GM19468 (cell line): ENCODE measurements around the gene TIMM13.

Experiments used
- ATAC-seq: cut with Tn5 transposase; IDR thresholded peaks from one replicate; pipeline ENCODE4 v1.9.1; 2021; ENCODE audit warnings: mild to moderate bottlenecking, moderate library complexity, moderate number of reproducible peaks; ENCODE audit not compliant: unreplicated experiment; ENCODE audit errors: extremely low read depth

The TIMM13 gene

DNA sequence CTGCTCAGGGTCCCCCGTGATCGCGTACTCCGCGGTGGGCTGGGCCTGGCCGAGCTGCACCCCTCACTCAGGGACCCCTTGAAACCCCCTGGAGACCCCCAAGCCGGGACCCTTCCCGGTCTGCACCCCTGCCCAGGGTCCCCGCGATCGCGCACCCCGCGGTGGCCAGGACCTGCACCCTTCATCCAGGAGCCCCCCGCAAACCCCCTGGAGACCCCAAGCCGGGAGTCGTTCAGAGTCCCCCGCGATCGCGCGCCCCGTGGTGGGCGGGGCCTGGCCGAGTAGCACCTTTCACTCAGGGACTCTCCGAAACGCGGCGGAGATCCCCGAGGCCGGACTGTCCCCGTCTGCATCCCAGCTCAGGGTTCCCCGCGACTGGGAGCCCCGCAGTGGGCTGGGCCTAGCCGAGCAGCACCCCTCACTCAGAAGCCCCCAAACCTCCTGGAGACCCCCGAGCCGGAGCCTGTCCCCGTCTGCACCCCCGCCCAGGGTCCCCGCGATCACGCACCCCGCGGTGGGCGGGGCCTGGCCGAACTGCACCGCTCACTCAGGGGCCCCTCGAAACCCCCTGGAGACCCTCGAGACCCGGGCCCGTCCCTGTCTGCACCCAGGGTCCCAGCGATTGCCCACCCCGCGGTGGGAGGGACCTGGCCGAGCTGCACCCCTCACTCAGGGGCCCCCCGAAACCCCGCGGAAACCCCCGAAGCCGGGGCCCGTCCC, 28.6 kb upstream of the TIMM13 start:
- no peak for ATAC-seq

DNA sequence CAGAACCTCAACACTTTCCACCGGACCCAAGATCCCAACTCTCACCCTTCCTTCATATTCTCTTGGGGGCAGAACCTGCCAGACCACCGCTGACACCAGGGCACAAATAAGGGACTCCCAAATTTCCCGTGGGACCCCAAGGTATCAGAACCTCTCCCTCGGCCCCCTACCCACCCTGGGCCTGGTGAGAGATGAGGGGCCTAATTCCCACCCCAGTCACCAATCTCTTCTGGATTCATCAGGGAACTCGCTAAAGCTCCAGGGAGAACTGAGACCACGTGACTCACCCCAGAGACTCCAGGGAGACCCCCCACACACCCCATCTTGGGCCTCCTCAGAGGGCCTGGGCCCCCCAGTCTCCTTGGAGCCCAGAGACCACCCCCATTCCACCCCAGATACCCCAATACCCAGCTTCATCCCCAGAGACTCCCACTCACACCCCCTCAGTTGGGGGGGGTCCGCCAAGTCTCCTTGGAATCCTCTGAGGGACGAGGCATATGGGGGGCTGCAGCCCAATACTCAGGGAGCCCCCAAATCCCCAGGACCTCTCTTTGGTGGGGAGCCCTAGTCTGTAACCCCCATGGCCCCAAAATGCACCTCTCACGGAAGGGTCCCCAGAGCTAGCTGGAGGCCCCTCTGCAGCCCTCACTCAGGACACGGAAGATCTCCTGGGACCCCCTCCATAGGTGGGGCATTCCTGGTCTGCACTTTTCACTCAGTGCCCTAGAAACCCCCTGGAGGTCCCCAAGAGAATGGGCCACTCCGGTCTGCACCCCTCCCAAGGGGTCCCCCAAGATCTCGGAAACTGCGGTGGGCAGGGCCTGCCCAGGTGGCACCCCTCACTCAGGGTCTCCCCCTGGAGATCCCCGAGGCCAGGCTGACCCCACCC, 27.8 kb upstream of the TIMM13 start:
- no peak for ATAC-seq

DNA sequence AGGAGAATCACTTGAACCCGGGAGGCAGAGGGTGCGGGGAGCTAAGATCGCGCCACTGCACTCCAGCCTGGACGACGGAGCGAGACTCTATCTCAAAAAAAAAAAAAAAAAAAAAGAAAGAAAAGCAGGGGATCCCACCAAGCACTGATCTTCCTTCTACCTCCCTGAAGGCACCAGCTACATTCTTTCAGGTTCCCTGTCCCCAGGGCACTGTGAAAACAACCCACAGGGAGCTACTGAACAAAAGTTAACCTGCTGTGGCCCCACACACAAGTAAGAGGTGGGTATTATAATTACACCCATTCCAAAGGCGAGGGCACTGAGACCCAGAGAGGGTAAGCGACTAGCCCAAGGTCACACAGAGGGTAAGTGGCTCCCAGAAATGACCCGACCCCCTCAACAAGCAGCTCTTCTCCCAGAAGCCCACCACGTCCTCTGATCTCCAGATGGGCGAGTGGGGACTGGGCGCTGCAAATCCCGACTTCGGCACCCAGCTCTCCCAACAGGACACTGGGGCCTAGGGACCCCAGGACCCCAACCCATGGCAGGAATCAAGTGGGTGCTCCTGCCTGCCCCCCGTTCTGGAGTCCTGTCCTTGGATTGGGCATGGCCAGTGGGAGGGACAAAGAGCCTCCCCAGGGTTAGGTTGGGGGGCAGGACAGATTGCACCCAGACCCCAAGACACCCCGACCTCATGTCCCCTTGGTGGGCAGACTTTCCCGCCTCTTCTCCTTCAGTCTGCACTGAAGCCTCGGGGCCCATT, 27.0 kb upstream of the TIMM13 start:
- no peak for ATAC-seq

DNA sequence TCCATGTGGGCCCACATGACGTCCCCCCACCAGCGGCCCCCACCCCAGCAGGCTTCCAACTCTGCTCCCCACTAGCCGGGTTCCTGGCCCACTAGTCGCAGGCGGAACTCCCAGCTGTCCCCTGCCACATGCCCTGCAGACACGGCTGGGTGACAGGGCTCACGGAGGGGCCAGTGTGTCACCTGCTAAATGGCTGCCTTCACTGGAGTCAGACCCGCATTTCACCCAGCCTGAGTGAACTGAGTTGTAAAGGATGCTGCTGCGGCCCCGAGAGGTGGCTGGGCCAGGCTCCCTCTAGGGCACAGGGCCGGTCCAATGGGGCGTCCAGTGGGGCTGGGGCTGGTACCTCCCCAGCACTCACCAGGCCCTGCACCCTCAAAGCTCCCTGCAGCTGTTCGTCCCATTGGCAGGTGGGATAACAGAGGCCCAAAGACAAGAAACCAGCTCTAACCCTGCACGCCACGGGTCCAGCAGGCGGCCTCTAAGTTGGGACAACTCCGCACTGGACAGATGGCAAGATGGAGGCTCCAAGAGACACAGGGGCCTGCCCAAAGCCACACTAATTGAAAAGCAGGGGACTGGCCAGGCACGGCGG, 26.1 kb upstream of the TIMM13 start:
- ATAC-seq: no peak

DNA sequence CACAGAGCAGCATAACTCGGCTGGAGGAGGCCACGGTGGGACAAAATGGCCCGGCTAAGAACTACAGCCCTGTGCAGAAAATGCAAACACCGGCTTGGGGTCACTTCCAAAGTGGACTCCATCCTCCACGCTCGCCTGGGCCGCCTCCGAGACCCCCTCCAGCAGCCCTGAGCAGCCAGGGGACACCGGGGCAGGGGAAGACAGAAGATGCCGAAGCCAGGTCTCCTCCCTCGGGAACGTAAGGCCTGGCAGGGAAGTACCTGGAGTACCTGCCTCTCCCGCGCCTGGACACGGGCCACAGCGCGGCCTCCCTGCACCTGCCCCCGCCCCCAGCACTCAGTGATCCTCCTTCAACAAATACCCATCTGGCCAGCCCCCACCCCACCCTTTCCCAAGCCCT, 24.4 kb upstream of the TIMM13 start:
- no peak for ATAC-seq

DNA sequence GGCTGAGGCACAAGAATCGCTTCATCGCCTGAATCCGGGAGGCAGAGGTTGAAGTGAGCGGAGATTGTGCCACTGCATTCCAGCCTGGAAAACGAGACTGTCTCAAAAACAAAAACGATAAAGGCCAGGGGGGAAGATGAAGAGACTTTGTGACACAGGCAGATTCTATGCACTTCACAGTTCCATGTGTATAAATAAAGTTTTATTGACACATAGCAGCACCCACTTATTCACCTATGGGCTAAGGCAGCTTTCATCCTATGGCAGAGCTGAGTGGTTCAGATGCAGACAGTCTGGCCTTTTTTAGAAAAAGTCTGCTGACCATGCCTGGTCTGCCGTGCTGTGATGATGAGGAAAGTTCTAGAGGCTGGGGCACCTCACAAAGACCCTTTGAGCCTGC, 23.8 kb upstream of the TIMM13 start:
- no peak for ATAC-seq

DNA sequence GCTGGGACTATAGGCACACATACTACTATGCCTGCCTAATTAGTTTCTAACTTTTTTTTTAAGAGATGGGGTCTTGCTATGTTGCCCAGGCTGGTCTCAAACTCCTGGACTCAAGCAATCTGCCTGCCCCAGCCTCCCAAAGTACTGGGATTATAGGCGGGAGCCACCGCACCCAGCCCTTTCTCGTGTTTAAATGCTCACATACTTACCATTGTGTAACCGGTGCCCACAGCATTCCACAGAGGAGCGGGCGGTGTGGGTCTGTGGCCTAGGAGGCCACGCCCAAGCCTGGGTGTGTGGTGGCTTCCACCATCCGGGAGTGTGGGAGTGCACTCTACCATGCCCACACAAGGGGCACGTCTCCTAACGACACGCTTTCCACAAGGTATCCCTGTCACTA, 21.6 kb upstream of the TIMM13 start:
- ATAC-seq: no peak

DNA sequence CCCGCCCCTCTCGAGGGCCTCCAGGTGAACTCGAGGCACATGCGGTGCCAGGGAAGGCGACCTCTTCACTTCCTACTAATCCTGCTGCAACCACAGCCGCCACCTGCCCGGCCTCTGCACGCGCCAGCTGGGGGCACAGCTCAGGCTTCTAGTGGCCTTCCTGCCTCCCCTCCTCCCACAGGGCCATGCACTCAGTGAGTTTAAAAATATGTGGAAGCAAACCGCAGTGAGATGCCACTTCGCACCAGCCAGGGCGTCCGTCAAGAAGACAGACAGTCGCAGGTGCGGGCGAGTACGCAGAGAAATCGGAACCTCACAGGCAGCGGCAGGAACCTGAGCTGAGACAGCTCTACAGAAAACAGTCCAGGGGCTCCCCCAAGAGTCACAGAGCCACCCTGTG, 19.0 kb upstream of the TIMM13 start:
- ATAC-seq: no peak

DNA sequence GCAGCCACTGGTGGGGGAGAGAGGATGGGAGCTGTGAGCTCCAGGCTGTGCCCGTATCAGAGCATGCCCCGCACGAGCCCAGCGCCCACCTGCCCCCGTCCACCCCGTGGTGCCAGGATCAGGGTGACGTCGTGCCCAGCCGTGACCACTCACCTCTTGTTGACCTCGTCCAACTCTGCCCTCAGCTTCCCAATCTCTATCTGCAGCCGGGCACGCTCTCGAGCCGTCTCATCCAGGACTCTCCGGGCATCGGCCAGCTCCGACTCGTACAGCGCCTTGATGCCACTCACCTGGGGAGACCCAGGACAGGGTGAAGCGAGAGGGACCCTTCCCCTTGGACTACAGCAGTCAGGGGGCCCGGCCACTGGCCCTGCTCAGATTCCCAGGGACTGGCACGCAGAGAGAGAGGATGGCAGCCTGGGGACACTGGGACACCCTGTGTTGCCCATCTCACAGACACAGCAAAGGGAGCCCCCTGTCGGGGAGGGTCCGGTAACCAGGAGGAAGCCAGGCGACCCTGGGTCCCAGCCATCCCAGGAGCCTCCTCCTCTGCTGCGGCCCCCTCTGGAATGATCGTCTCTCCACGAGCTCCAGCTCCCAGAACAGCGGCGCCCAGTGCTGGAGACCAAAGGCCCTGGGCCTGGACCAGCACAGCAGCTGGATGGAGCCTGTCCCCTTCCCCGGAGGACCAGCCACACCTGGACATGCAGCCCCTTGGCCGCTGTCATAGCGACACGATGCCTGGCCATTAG, 17.0 kb upstream of the TIMM13 start:
- no peak for ATAC-seq

DNA sequence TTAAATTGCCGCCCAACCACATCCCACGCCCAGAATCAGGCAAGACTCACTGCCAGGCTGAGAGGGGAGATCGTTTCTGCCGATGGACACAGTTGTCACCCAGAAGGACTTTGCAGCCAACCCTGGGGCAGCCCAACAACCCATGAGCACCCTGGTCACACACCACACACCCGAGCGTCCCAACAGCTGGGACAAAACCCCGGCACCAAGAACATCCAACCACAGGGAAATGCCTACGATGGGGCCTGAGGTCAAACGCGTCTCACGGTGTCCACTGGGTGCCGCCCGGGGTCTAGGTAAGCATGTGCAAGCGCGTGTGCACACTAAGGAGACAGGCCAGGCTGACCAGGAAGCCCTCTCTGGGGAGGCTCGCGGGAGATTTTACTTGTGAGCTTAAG, 16.4 kb upstream of the TIMM13 start:
- no peak for ATAC-seq

DNA sequence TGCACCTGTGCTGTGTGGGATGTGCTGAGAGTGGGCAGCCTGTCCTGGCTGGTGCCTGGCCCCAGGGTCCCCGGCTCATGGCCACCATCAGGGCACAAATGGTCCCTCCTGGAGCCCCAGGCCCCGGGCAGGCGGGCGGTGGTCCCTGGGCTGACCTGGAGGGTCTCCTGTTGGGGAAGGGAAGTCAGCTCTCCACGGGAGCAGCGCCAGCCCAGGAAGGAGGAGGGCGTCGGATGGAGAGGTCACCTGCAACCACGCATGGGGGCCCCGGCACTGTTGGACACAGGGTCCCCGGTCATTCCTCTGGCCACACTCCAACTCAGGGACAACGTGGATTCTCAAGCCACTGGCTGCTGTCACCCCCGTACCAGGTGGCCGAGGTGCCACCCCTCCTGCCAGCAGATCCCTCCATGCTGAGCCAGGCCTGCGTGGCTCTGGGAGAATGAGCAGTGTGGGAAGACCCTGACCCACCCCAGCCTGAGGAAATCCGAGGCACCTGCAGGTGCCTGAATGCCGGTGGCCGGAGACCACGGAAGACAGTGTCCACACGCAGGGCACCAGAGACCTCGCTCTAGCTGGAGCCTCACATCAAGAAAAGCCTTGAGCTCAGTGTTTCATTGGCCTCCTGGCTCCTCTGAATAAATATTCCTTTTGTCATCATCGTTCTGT, 15.9 kb upstream of the TIMM13 start:
- no peak for ATAC-seq

DNA sequence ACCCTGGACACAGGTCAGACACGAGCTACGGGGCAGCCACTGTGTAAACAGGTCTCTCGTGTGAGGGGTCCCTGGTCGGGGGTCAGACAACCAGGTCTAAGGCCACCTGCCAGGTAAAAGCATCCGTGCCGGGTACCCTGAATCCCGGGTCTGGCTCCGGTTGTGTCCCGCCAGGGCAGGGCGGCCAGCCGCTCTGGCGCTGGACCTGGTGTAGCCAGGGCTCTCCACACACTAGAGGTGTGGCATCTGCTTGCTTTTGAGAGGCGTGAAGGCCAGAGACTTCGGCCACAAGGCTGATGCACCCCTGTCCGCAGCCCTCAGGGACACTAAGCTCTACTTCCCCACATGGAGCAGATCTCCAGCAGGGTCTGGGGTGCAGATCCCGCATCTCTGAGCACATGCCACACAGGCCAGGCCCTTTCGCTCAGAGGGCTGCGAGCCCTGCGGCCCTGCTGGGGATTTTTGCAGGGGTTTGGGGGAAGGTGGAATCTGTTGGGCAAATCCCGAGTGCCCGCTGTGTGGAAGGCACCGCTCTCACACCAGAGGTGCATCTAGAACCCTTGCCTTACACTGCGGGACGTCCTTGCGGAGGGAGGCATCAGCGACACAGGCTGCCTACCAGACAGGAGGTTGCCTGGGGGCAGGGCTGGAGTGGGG, 13.8 kb upstream of the TIMM13 start:
- ATAC-seq: no peak

DNA sequence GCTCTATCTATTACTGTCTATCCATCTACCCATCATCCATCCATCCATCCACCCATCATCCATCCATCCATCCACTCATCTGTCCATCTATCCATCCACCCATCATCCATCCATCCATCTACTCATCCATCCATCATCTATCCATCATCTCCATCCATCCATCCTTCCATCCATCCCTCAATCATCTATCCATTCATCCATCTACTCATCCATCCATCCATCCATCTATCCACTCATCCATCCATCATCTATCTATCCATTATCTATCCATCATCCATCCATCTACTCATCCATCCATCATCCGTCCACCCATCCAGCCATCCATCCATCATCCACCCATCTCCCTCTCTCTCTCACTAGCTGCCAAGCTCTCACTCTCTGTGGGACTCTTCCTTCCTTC, 13.1 kb upstream of the TIMM13 start:
- no peak for ATAC-seq

DNA sequence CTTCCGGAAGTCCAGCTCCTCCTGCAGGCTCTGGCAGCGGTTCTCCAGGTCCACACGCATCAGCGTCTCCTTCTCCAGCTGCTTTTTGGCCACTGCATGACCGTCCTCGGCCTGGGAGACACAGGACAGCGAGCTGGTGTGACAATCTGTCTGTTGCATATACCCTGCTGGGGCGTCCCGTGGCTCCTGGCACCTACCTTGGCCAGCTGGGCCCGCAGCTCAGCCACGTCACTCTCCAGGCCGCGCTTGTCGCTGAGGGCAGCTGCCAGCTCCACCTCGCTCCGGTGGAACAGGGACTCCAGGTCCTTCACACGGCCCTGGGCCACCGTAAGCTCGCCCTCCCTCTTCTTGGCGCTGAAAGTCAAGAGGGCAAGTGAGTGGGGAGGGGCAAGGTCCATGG, 10.8 kb upstream of the TIMM13 start:
- ATAC-seq: no peak

DNA sequence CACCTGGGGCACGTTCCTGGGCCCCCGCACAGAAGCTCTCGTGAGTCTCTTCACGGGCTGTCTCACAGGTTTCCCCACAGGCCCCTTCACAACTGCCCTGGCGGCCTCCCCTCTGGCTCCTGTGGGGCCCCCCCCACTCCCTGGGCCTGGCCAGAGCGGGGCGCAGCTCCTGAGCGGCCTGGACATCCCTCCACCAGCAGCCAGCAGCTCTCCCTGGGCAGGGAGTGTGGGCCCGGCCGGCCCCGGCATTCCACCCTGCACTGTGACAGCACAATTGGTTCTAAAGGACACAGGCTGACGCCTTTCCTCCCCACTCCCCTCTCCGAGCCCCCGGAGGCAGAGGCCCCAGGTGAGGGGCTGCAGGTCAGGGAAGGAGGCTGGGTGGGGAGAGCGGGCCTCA, 9.5 kb upstream of the TIMM13 start:
- no peak for ATAC-seq

DNA sequence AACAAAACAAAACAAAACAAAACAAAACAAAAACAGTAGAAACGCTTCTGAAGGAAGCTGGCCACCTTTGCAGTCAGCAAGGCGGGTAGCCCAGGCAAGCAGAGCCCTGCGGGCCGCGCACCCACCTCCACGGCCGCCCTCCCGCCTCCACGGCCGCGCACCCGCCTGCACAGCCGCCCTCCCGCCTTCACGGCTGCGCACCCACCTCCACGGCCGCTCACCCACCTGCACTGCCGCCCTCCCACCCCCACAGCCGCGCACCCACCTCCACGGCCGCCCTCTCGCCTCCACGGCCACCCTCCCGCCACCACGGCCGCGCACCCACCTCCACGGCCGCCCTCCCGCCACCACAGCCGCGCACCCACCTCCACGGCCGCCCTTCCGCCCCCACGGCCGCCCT, 9.0 kb upstream of the TIMM13 start:
- ATAC-seq: no peak

DNA sequence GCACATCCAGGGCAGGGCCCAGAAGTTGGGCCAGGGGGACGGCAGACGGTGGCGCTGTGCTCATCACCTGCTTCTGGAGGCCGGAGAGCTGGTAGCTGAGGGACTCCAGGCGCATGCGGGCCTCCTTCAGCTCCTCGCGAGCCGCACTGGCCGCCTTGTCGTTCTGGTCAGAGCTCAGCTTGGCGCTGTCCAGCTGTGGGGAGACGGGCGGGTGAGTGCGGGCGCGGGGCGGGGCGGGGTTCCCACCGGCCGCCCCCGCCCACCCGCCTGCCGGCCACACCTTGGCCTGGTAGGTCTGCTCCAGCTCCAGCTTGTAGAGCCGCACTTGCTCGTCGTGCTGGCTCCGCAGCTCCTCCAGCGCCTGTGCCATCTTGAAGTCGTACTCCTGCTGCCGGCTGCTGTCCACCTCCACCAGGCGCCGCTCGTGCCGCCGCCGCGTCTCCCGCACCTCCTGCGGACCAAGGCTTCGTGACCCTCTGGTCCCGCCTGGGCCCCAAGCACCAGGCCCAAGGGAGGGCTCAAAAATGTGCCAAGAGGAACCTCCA, 7.4 kb upstream of the TIMM13 start:
- no peak for ATAC-seq

DNA sequence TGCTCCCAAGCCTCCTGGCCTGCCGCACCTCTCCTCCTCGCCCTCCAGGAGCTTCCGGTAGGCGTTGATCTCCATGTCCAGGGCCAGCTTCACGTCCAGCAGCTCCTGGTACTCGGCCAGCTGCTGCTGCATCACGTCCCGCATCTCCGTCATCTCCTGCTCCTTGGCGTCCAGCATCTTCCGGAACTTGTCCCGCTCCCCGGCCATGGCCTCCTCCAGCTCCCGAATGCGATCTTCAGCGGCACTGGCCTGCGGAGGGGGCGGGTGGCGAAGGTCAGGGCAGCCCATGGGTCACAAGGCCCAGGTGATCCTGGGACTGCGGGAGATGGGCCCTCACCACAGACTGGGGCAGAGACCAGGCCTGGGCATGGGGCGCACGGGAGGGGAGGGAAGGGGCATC, 6.9 kb upstream of the TIMM13 start:
- no peak for ATAC-seq

DNA sequence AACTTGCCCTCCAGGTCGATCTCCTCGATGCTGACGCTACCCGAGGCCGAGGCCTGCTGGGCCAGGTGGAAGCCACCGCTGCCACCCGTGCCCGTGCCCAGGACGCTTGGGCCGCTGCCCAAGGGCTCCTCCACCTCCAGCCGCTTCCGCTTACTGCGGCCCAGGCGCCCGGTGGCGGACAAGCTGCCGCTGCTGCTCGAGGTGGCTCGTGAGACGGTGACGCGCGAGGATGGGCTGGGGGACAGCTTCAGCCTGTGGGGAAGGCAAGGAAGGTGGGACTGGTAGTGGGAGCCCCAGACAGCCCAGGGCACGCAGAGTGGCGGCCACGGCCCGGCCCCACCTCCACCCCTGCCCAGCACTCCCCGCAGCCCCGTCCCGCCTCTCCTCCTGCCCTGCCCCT, 6.5 kb upstream of the TIMM13 start:
- no peak for ATAC-seq
